ENCODE results near the gene RBM24. TPM values are rescaled to one million over a fixed set of nuclear protein-coding genes. Genes with fewer than 3 reads are reported as not detected.

RBM24 gene
- total RNA-seq, 4 donors from 2014 or later: 0.45 to 5.3 (median 1.6) TPM

DNA sequence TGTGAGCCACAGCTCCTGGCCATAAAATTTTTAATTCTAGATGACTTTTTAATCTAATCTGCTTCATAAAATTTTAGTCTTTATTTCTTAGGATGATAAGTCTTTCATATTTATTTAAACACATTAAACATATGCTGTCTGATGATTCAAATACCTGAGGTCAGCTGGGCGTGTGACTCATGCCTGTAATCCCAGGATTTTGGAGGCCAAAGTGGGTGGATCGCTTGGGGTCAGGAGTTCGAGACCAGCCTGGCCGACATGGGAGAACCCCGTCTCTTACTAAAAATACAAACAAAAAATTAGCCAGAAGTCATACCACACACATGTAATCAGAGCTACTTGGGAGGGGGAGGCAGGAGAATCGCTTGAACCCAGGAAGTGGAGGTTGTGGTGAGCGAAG, 53.1 kb downstream of the RBM24 start:
- no peak overlapping the region for H3K27ac ChIP-seq
- intact Hi-C loops (cut with DNase I): no loop called here
- no peaks in the 10 kb centered on the region for H3K36me3 ChIP-seq
- DNase-seq: no peak
- no peaks in the 10 kb centered on the region for H3K27me3 ChIP-seq
- H3K9me3 ChIP-seq: no peaks in the 10 kb centered on the region
- 75 to 83% methylated on average over 7 of the region's 7 CpGs for WGBS, 2 donors
- TF ChIP-seq POLR2A (IDR thresholded peaks at IDR 0.05) (no peak), CTCF (IDR thresholded peaks at IDR 0.05) (no peak)
- H3K4me1 ChIP-seq: no peaks in the 10 kb centered on the region
- no peak overlapping the region for H3K4me3 ChIP-seq (replicated peaks in 1 of 3)

- H3K4me3 ChIP-seq (replicated peaks in 1 of 3): no peak overlapping the region
- H3K27me3 ChIP-seq: no peaks in the 10 kb centered on the region
- no peaks in the 10 kb centered on the region for H3K9me3 ChIP-seq
- H3K27ac ChIP-seq: no peak overlapping the region
- no peaks in the 10 kb centered on the region for H3K36me3 ChIP-seq
- 87 to 88% methylated on average over 2 of the region's 2 CpGs for WGBS, 2 donors
- TF ChIP-seq POLR2A (IDR thresholded peaks at IDR 0.05) (no peak), CTCF (IDR thresholded peaks at IDR 0.05) (no peak)
- DNase-seq: no peak
- H3K4me1 ChIP-seq: no peaks in the 10 kb centered on the region
- intact Hi-C loops (cut with DNase I): no loop called here
Measured at GRCh38 chr6:17336425-17336824, 55.3 kb downstream of the RBM24 start.

GRCh38 chr6:17339308-17339670, 58.1 kb downstream of the RBM24 start:
- Histone ChIP-seq H3K4me3 (replicated peaks in 1 of 3) (no peak overlapping the region), H3K27me3 (no peaks in the 10 kb centered on the region), H3K27ac (no peak overlapping the region), H3K9me3 (no peaks in the 10 kb centered on the region), H3K36me3 (no peaks in the 10 kb centered on the region), H3K4me1 (no peaks in the 10 kb centered on the region)
- WGBS, 2 donors: 98 to 99% methylated on average over 2 of the region's 2 CpGs
- no peak for TF ChIP-seq POLR2A (IDR thresholded peaks at IDR 0.05)
- no peak for TF ChIP-seq CTCF (IDR thresholded peaks at IDR 0.05)
- intact Hi-C loops (cut with DNase I): no loop called here
- no peak for DNase-seq

- no peaks in the 10 kb centered on the region for H3K36me3 ChIP-seq
- 87 to 88% methylated on average over 7 of the region's 7 CpGs for WGBS, 2 donors
- H3K9me3 ChIP-seq: no peaks in the 10 kb centered on the region
- H3K27ac ChIP-seq: no peak overlapping the region
- DNase-seq: no peak
- H3K27me3 ChIP-seq: no peaks in the 10 kb centered on the region
- H3K4me3 ChIP-seq (replicated peaks in 1 of 3): no peak overlapping the region
- intact Hi-C loops (cut with DNase I): no loop called here
- no peaks in the 10 kb centered on the region for H3K4me1 ChIP-seq
- no peak for TF ChIP-seq POLR2A (IDR thresholded peaks at IDR 0.05)
- TF ChIP-seq CTCF (IDR thresholded peaks at IDR 0.05): no peak
Measured at GRCh38 chr6:17341117-17341805, 60.1 kb downstream of the RBM24 start.

DNA sequence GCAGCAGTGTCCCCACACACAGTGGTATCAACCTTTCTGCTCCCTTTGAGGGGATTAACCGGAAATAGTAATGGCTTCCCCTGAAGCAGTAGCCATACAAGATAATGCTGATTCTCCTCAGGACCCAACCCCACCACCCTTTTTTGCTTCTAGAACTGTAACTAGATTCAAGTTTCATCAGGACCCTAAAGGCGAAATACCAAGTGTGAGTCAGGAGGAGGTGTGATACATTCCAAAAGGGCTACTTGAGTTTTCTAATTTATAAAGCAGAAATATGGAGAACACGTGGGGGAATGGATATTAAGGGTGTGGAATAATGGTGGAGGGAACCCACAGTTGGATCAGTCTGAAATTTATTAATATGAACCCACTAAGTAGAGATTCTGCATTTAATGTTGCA, 60.7 kb downstream of the RBM24 start:
- TF ChIP-seq POLR2A (IDR thresholded peaks at IDR 0.05) (no peak), CTCF (IDR thresholded peaks at IDR 0.05) (no peak)
- no peak for DNase-seq
- no peaks in the 10 kb centered on the region for H3K9me3 ChIP-seq
- intact Hi-C loops (cut with DNase I): no loop called here
- H3K4me1 ChIP-seq: no peaks in the 10 kb centered on the region
- H3K27me3 ChIP-seq: no peaks in the 10 kb centered on the region
- 67 to 91% methylated on average over 3 of the region's 3 CpGs for WGBS, 2 donors
- no peak overlapping the region for H3K4me3 ChIP-seq (replicated peaks in 1 of 3)
- no peaks in the 10 kb centered on the region for H3K36me3 ChIP-seq
- no peak overlapping the region for H3K27ac ChIP-seq

Measured in thyroid gland (tissue), 4 donors.